HEK293T (cell line): ENCODE measurements around the gene ALPL.

Experiments used
- BHLHE40 ChIP-seq: fragments of 450-650 bp; IDR thresholded peaks from 2 replicates; pipeline ENCODE4 v1.6.1; 2016; ENCODE audit warnings: mild to moderate bottlenecking, moderate library complexity, borderline replicate concordance
- ELF4 ChIP-seq: fragments of 450-650 bp; IDR thresholded peaks from 2 replicates; pipeline ENCODE4 v1.6.1; 2017; ENCODE audit warnings: antibody characterized with exemption
- FOXK2 ChIP-seq: fragments of 450-650 bp; IDR thresholded peaks from 2 replicates; pipeline ENCODE4 v1.6.1; 2016; ENCODE audit warnings: mild to moderate bottlenecking
- FOXM1 ChIP-seq: fragments of 450-650 bp; IDR thresholded peaks from 2 replicates; pipeline ENCODE4 v1.6.1; 2017; ENCODE audit warnings: mild to moderate bottlenecking, borderline replicate concordance
- SUZ12 ChIP-seq: fragments of 450-650 bp; IDR thresholded peaks from 2 replicates; pipeline ENCODE4 v1.6.1; 2016; ENCODE audit warnings: mild to moderate bottlenecking
- TARDBP ChIP-seq: fragments of 450-650 bp; IDR thresholded peaks from 2 replicates; pipeline ENCODE4 v1.6.1; 2016

DNA sequence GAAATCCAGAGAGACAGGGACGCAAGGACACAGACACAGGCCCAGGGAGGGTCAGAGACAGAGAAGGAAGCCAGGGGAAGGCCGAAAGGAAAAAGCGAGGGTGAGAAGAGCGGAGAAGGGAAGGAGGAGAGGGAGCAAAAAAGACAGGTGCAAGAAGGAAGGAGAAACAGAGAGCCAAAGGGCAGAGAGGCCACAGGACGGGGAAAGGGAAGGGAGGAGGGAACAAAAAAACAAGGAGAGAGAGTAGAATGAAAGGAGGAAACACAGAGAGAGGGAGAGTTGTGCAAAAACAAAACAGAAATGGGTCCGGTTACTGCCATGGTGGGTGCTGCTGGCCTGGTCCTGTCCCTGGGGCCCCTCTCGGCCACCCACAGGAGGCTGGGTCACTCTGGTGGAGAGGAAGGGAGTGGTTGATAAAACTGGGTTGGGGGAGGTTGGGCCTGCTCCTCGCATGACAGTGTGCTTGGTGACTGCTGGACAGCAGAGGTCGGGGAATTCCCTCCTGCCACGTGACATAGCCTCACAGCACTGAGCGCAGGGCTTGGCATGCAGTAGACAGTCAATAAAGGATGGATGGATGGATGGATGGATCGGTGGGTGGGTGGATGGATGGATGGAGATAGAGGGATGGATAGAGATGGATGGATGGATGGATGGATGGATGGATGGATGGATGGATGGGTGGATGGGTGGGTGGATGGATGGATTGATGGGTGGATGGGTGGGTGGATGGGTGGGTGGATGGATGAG lies 95.2 kb downstream of the ALPL start:
- TF ChIP-seq BHLHE40 (no peak), ELF4 (no peak), TARDBP (no peak), FOXM1 (no peak), SUZ12 (no peak), FOXK2 (no peak)
